ENCODE measurements around the gene PSMF1.

DNA sequence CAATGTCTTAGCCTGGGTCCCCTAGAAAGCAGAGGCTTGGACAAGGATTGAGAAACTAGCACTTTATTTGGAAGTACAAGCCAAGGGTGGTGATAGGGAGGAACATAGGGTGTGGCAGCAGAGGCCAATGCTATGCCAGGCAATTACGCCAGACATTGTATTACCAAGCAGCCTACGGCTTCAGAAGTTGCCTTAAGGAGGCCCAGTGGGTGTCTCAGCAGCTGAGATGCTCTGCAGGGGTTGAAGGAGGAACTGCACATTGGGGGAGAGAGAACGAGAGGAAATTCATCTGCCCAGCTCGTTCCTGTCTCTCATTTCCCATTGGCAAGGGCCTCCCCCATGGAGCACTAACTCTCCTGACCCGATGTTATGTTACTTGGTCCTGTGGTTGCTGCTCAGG is 85.7 kb downstream of the PSMF1 start:
- TF ChIP-seq, protein P1, sequence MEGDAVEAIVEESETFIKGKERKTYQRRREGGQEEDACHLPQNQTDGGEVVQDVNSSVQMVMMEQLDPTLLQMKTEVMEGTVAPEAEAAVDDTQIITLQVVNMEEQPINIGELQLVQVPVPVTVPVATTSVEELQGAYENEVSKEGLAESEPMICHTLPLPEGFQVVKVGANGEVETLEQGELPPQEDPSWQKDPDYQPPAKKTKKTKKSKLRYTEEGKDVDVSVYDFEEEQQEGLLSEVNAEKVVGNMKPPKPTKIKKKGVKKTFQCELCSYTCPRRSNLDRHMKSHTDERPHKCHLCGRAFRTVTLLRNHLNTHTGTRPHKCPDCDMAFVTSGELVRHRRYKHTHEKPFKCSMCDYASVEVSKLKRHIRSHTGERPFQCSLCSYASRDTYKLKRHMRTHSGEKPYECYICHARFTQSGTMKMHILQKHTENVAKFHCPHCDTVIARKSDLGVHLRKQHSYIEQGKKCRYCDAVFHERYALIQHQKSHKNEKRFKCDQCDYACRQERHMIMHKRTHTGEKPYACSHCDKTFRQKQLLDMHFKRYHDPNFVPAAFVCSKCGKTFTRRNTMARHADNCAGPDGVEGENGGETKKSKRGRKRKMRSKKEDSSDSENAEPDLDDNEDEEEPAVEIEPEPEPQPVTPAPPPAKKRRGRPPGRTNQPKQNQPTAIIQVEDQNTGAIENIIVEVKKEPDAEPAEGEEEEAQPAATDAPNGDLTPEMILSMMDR (IDR thresholded peaks at IDR 0.05) = no peak
- TF ChIP-seq POLR2A (IDR thresholded peaks at IDR 0.05) (no peak), EP300 (IDR thresholded peaks at IDR 0.05) (no peak)

Data from ovary (tissue), 3 donors.